ENCODE measurements around the gene CGB5.

- TF ChIP-seq CTCF (IDR thresholded peaks at IDR 0.05) (no peak), POLR2A (IDR thresholded peaks at IDR 0.05) (no peak), POLR2AphosphoS5 (IDR thresholded peaks at IDR 0.05; ENCODE audit: insufficient read depth in 1 of 2, low read depth in 1 of 2) (no peak)
These were observed 37.6 kb downstream of the CGB5 start for GRCh38 chr19:49081273-49081672.

All from vagina (tissue), 2 donors.